ENCODE results near the gene CALML6. TPM values are rescaled to one million over a fixed set of nuclear protein-coding genes. Genes with fewer than 3 reads are reported as not detected.

The CALML6 gene
- total RNA-seq, 2 experiments from 2014 or later = 0.45 TPM; not detected in 1

- ATAC-seq (peak; percentile 90), DNase-seq (peak; percentile 100)
- H3K9me3 Mint-ChIP-seq (ENCODE audit: low read depth) = no peaks in the 10 kb centered on the region
- peaks cover 6% of the 10 kb centered on the region for H3K4me1 Mint-ChIP-seq
- CTCF ChIA-PET = interaction anchor here (2.9 kb wide), 1 partner anchor 11 kb away, joined by 12 read pairs; no protein-coding TSS in a partner anchor
- H3K27ac Mint-ChIP-seq = peak overlapping the region; percentile 24
- H3K27me3 Mint-ChIP-seq = peaks cover 9% of the 10 kb centered on the region
- no peaks in the 10 kb centered on the region for H3K36me3 Mint-ChIP-seq
- peak overlapping the region; percentile 63 for H3K4me3 Mint-ChIP-seq
Measured at GRCh38 chr1:1919304-1920056, 4.4 kb downstream of the CALML6 start.

GRCh38 chr1:1920057-1920607, 5.1 kb downstream of the CALML6 start:
- Mint-ChIP-seq H3K9me3 (ENCODE audit: low read depth) (no peaks in the 10 kb centered on the region), H3K27me3 (peaks cover 9% of the 10 kb centered on the region), H3K4me3 (peak overlapping the region; percentile 63), H3K36me3 (no peaks in the 10 kb centered on the region), H3K4me1 (peaks cover 6% of the 10 kb centered on the region), H3K27ac (no peak overlapping the region)
- no peak for DNase-seq
- ATAC-seq = no peak
- CTCF ChIA-PET = interaction anchor here (2.9 kb wide), 1 partner anchor 11 kb away, joined by 12 read pairs; no protein-coding TSS in a partner anchor

- CTCF ChIA-PET = interaction anchor here (0.7 to 2.9 kb wide), 2 partner anchors 12 to 15 kb away, joined by 3 to 12 read pairs; no protein-coding TSS in a partner anchor
- peaks cover 9% of the 10 kb centered on the region for H3K27me3 Mint-ChIP-seq
- H3K27ac Mint-ChIP-seq = no peak overlapping the region
- no peak for DNase-seq
- H3K36me3 Mint-ChIP-seq = no peaks in the 10 kb centered on the region
- peaks cover 6% of the 10 kb centered on the region for H3K4me1 Mint-ChIP-seq
- H3K9me3 Mint-ChIP-seq (ENCODE audit: low read depth) = no peaks in the 10 kb centered on the region
- H3K4me3 Mint-ChIP-seq = no peak overlapping the region
- ATAC-seq = no peak
Measured at GRCh38 chr1:1920608-1921458, 5.8 kb downstream of the CALML6 start.

- Mint-ChIP-seq H3K9me3 (ENCODE audit: low read depth) (no peaks in the 10 kb centered on the region), H3K4me3 (no peak overlapping the region), H3K36me3 (no peaks in the 10 kb centered on the region), H3K4me1 (peaks cover 6% of the 10 kb centered on the region), H3K27ac (no peak overlapping the region), H3K27me3 (peaks cover 9% of the 10 kb centered on the region)
- DNase-seq (no peak), ATAC-seq (no peak)
- CTCF ChIA-PET = interaction anchor here (0.7 to 2.9 kb wide), 2 partner anchors 13 to 16 kb away, joined by 3 to 12 read pairs; no protein-coding TSS in a partner anchor
Measured at GRCh38 chr1:1921459-1921862, 6.4 kb downstream of the CALML6 start.

- Mint-ChIP-seq H3K27me3 (peaks cover 9% of the 10 kb centered on the region), H3K4me1 (peaks cover 6% of the 10 kb centered on the region), H3K4me3 (no peak overlapping the region), H3K27ac (no peak overlapping the region), H3K36me3 (no peaks in the 10 kb centered on the region), H3K9me3 (ENCODE audit: low read depth) (no peaks in the 10 kb centered on the region)
- CTCF ChIA-PET = interaction anchor here (2.9 kb wide), 1 partner anchor 13 kb away, joined by 12 read pairs; no protein-coding TSS in a partner anchor
- DNase-seq (no peak), ATAC-seq (no peak)
Measured at GRCh38 chr1:1921901-1922701, 7.0 kb downstream of the CALML6 start.

GRCh38 chr1:1922702-1922955, 7.6 kb downstream of the CALML6 start:
- H3K4me1 Mint-ChIP-seq = peaks cover 6% of the 10 kb centered on the region
- H3K27ac Mint-ChIP-seq = no peak overlapping the region
- no peaks in the 10 kb centered on the region for H3K9me3 Mint-ChIP-seq (ENCODE audit: low read depth)
- DNase-seq (no peak), ATAC-seq (no peak)
- CTCF ChIA-PET = no interaction called here
- peaks cover 6% of the 10 kb centered on the region for H3K27me3 Mint-ChIP-seq
- H3K36me3 Mint-ChIP-seq = no peaks in the 10 kb centered on the region
- H3K4me3 Mint-ChIP-seq = no peak overlapping the region

GRCh38 chr1:1922956-1923833, 8.1 kb downstream of the CALML6 start:
- Mint-ChIP-seq H3K27ac (no peak overlapping the region), H3K4me3 (no peak overlapping the region), H3K4me1 (peaks cover 6% of the 10 kb centered on the region), H3K36me3 (no peaks in the 10 kb centered on the region), H3K9me3 (ENCODE audit: low read depth) (no peaks in the 10 kb centered on the region), H3K27me3 (peaks cover under 1% of the 10 kb centered on the region)
- ATAC-seq = no peak
- DNase-seq = no peak
- CTCF ChIA-PET = no interaction called here

GRCh38 chr1:1924386-1924785, 9.3 kb downstream of the CALML6 start:
- CTCF ChIA-PET = no interaction called here
- Mint-ChIP-seq H3K27me3 (no peaks in the 10 kb centered on the region), H3K36me3 (no peaks in the 10 kb centered on the region), H3K27ac (no peak overlapping the region), H3K9me3 (ENCODE audit: low read depth) (no peaks in the 10 kb centered on the region), H3K4me1 (peaks cover 2% of the 10 kb centered on the region), H3K4me3 (no peak overlapping the region)
- ATAC-seq (no peak), DNase-seq (no peak)

- ATAC-seq = no peak
- no peak overlapping the region for H3K4me3 Mint-ChIP-seq
- CTCF ChIA-PET = no interaction called here
Measured at GRCh38 chr1:1924849-1925248, 9.8 kb downstream of the CALML6 start.

GRCh38 chr1:1925437-1926345, 10.6 kb downstream of the CALML6 start:
- no peaks in the 10 kb centered on the region for H3K9me3 Mint-ChIP-seq (ENCODE audit: low read depth)
- H3K36me3 Mint-ChIP-seq = no peaks in the 10 kb centered on the region
- H3K27ac Mint-ChIP-seq = no peak overlapping the region
- CTCF ChIA-PET = no interaction called here
- no peak for ATAC-seq
- DNase-seq = no peak
- no peaks in the 10 kb centered on the region for H3K4me1 Mint-ChIP-seq
- no peak overlapping the region for H3K4me3 Mint-ChIP-seq
- H3K27me3 Mint-ChIP-seq = no peaks in the 10 kb centered on the region

More at GRCh38 chr1:1924849-1925248, 9.8 kb downstream of the CALML6 start:
- no peaks in the 10 kb centered on the region for H3K9me3 Mint-ChIP-seq (ENCODE audit: low read depth)
- H3K36me3 Mint-ChIP-seq = no peaks in the 10 kb centered on the region
- H3K27me3 Mint-ChIP-seq = no peaks in the 10 kb centered on the region
- no peak for DNase-seq
- no peaks in the 10 kb centered on the region for H3K4me1 Mint-ChIP-seq
- no peak overlapping the region for H3K27ac Mint-ChIP-seq

- DNase-seq = peak; percentile 39
- CTCF ChIA-PET = no interaction called here
- Mint-ChIP-seq H3K4me3 (no peak overlapping the region), H3K9me3 (ENCODE audit: low read depth) (no peaks in the 10 kb centered on the region), H3K27ac (no peak overlapping the region), H3K4me1 (no peaks in the 10 kb centered on the region), H3K27me3 (no peaks in the 10 kb centered on the region), H3K36me3 (no peaks in the 10 kb centered on the region)
- no peak for ATAC-seq
Measured at GRCh38 chr1:1926346-1926811, 11.3 kb downstream of the CALML6 start.
